Activated B cell treated with CpG ODN at 0.5 μM for 24 hours (primary cell): Measurements from ENCODE around the gene ZNF84. TPM values are rescaled to one million over a fixed set of nuclear protein-coding genes. Genes with fewer than 3 reads are reported as not detected.

Experiments
- ATAC-seq: fragments of 200-7000 bp; cut with Tn5 transposase; one replicate; pipeline ENCODE4 v1.10.0; 2021; ENCODE audit warnings: low read depth, mild to moderate bottlenecking, moderate library complexity
- CTCF ChIA-PET: fragments of 350-600 bp; sonication (Branson Sonifier 250); formaldehyde crosslinking; loops from one replicate; lab custom pipeline; 2021; ENCODE audit warnings: antibody characterized with exemption; lab: Charles Lee
- POLR2A ChIA-PET: fragments of 350-600 bp; sonication (Branson Sonifier 250); formaldehyde crosslinking; loops from one replicate; lab custom pipeline; 2021; ENCODE audit warnings: antibody characterized with exemption; lab: Charles Lee
- DNase-seq: peaks from one replicate; pipeline ENCODE4 v3.0.0; 2022
- H3K27ac Mint-ChIP-seq: one replicate; pipeline ENCODE4 v1.8.0; 2020; ENCODE audit warnings: mixed read lengths
- H3K27me3 Mint-ChIP-seq: one replicate; pipeline ENCODE4 v1.8.0; 2021; ENCODE audit warnings: mixed read lengths
- H3K36me3 Mint-ChIP-seq: one replicate; pipeline ENCODE4 v1.8.0; 2021; ENCODE audit warnings: low read depth, mixed read lengths
- H3K4me1 Mint-ChIP-seq: one replicate; pipeline ENCODE4 v1.8.0; 2021; ENCODE audit warnings: mixed read lengths
- H3K4me3 Mint-ChIP-seq: one replicate; pipeline ENCODE4 v1.8.0; 2020; ENCODE audit warnings: mild to moderate bottlenecking, mixed read lengths
- H3K9me3 Mint-ChIP-seq: one replicate; pipeline ENCODE4 v1.8.0; 2020; ENCODE audit warnings: mixed read lengths
- CTCF ChIP-seq: fragments of 200-600 bp; IDR thresholded peaks from one replicate; pipeline ENCODE4 v1.8.0; 2022; ENCODE audit warnings: antibody characterized with exemption, mild to moderate bottlenecking
- intact Hi-C: fragments of 100-400 bp; cut with micrococcal nuclease; formaldehyde crosslinking; loops from one replicate; pipeline ENCODE4 v1.15.1; 2024
- total RNA-seq: library from RNA; stranded (reverse); gene quantifications from 2 replicates; pipeline ENCODE4 v1.2.3, GENCODE V29; 2022

ZNF84 gene
- total RNA-seq, 1 donor from 2014 or later = 41.1 TPM

- Mint-ChIP-seq H3K27me3 (peaks cover 2% of the 10 kb centered on the region), H3K27ac (peak overlapping the region; percentile 96), H3K36me3 (peaks cover 50% of the 10 kb centered on the region), H3K4me1 (peaks cover 20% of the 10 kb centered on the region), H3K4me3 (peak overlapping the region; percentile 91), H3K9me3 (peaks cover 34% of the 10 kb centered on the region)
- intact Hi-C loops = loop anchor here (5.0 kb wide), 1 partner anchor 211 kb away; the partner anchor contains the start of gene GOLGA3
- no peak for TF ChIP-seq CTCF
- no peak for DNase-seq
- POLR2A ChIA-PET = interaction anchor here (0.6 to 2.7 kb wide), 9 partner anchors 43 to 219 kb away, joined by 3 to 30 read pairs (median 7); partner anchors contain the start of genes ZNF10, ZNF140, ZNF26 and ZNF268
- ATAC-seq = no peak
- CTCF ChIA-PET = no interaction called here
Measured at GRCh38 chr12:133038118-133038709, 905 bp downstream of the ZNF84 start.

DNA sequence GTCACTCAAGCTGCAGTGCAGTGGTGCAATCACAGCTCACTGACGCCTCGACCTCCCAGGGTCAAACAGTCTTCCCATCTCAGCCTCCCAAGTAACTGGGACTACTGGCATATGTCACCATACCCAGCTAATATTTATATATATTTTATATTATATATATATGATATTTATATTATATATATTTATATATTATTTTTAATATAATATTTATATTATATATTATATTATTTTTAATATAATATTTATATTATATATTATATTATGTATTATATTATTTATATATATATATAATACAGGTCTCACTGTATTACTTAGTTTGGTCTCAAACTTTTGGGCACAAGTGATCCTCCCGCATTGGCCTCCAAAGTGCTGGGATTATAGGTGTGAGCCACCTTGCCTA lies 9.4 kb downstream of the ZNF84 start:
- H3K4me3 Mint-ChIP-seq = no peak overlapping the region
- no peaks in the 10 kb centered on the region for H3K27me3 Mint-ChIP-seq
- peaks cover 95% of the 10 kb centered on the region for H3K36me3 Mint-ChIP-seq
- ChIA-PET CTCF (no interaction called here), POLR2A (interaction anchor here (0.6 kb wide), 1 partner anchor 11 kb away, joined by 3 read pairs; no protein-coding TSS in a partner anchor)
- H3K4me1 Mint-ChIP-seq = no peaks in the 10 kb centered on the region
- no peak for ATAC-seq
- TF ChIP-seq CTCF = no peak
- peaks cover 54% of the 10 kb centered on the region for H3K9me3 Mint-ChIP-seq
- DNase-seq = no peak
- intact Hi-C loops = no loop called here
- H3K27ac Mint-ChIP-seq = no peak overlapping the region

DNA sequence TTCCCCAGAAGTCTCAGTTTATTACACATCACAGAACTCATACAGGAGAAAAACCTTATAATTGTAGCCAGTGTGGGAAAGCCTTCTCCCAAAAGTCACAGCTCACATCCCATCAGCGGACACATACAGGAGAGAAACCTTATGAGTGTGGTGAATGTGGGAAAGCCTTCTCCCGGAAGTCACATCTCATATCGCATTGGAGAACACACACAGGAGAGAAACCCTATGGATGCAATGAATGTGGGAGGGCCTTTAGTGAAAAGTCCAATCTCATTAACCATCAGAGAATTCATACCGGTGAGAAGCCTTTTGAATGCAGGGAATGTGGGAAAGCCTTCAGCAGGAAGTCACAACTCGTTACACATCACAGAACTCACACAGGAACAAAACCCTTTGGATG lies 20.1 kb downstream of the ZNF84 start:
- no peak for TF ChIP-seq CTCF
- H3K27me3 Mint-ChIP-seq = no peaks in the 10 kb centered on the region
- CTCF ChIA-PET = no interaction called here
- H3K4me3 Mint-ChIP-seq = no peak overlapping the region
- no peak for ATAC-seq
- no peaks in the 10 kb centered on the region for H3K4me1 Mint-ChIP-seq
- POLR2A ChIA-PET = interaction anchor here (1.0 kb wide), 1 partner anchor 71 kb away, joined by 3 read pairs; no protein-coding TSS in a partner anchor
- intact Hi-C loops = no loop called here
- no peak overlapping the region for H3K27ac Mint-ChIP-seq
- H3K9me3 Mint-ChIP-seq = peaks cover 33% of the 10 kb centered on the region
- peaks cover 69% of the 10 kb centered on the region for H3K36me3 Mint-ChIP-seq
- DNase-seq = no peak

- Mint-ChIP-seq H3K4me1 (no peaks in the 10 kb centered on the region), H3K27ac (no peak overlapping the region), H3K36me3 (peaks cover 69% of the 10 kb centered on the region), H3K9me3 (peaks cover 36% of the 10 kb centered on the region), H3K27me3 (no peaks in the 10 kb centered on the region), H3K4me3 (no peak overlapping the region)
- no peak for TF ChIP-seq CTCF
- ATAC-seq (no peak), DNase-seq (no peak)
- ChIA-PET CTCF (no interaction called here), POLR2A (interaction anchor here (0.6 to 1.0 kb wide), 2 partner anchors 12 to 72 kb away, joined by 3 read pairs; no protein-coding TSS in a partner anchor)
- intact Hi-C loops = no loop called here
Measured at GRCh38 chr12:133058203-133059113, 21.1 kb downstream of the ZNF84 start.

GRCh38 chr12:133061954-133062353 lies 24.6 kb downstream of the ZNF84 start:
- Mint-ChIP-seq H3K27me3 (no peaks in the 10 kb centered on the region), H3K36me3 (peaks cover 60% of the 10 kb centered on the region), H3K9me3 (peaks cover 45% of the 10 kb centered on the region), H3K4me3 (no peak overlapping the region), H3K27ac (no peak overlapping the region), H3K4me1 (no peaks in the 10 kb centered on the region)
- DNase-seq (no peak), ATAC-seq (no peak)
- CTCF ChIA-PET = no interaction called here
- POLR2A ChIA-PET = no interaction called here
- intact Hi-C loops = no loop called here
- TF ChIP-seq CTCF = no peak
